ENCODE measurements around the gene MORN1.

DNA sequence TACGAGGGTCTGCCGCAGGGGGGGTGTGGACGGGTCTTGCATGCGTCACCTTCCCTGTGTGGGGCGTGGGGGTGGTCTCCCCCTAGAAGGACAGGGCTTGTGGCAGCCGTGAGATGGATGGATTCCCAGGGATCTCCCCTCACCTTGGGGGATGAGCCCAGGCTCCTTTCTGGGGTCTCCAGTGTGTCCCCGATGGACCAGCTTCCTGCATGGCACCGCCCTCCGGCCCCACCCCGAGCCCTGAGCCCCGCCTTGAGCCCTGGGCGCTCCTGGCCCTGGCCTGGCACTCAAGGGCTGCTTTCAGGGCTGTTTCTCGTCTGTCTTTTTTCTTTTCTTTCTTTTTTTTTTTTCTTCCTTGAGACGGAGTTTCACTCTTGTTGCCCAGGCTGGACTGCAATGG, 103.7 kb downstream of the MORN1 start:
- TF ChIP-seq, protein P1, sequence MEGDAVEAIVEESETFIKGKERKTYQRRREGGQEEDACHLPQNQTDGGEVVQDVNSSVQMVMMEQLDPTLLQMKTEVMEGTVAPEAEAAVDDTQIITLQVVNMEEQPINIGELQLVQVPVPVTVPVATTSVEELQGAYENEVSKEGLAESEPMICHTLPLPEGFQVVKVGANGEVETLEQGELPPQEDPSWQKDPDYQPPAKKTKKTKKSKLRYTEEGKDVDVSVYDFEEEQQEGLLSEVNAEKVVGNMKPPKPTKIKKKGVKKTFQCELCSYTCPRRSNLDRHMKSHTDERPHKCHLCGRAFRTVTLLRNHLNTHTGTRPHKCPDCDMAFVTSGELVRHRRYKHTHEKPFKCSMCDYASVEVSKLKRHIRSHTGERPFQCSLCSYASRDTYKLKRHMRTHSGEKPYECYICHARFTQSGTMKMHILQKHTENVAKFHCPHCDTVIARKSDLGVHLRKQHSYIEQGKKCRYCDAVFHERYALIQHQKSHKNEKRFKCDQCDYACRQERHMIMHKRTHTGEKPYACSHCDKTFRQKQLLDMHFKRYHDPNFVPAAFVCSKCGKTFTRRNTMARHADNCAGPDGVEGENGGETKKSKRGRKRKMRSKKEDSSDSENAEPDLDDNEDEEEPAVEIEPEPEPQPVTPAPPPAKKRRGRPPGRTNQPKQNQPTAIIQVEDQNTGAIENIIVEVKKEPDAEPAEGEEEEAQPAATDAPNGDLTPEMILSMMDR (IDR thresholded peaks at IDR 0.05 in 2 of 3, conservative IDR thresholded peaks at IDR 0.05 in 1 of 3; ENCODE audit: insufficient read depth in 2 of 3, low read depth in 1 of 3, low read length in 3 of 3) = no peak
- no peak for TF ChIP-seq ZNF121 (CRISPR knock-in tag; conservative IDR thresholded peaks at IDR 0.05)
- no peak for TF ChIP-seq FOXA1 (IDR thresholded peaks at IDR 0.05; ENCODE audit: borderline replicate concordance)

Data from K562 (cell line).